Activated CD8-positive, alpha-beta memory T cell treated with anti-CD3 and anti-CD28 coated beads, Interleukin-2, amount 50 U/mL, for 4 hours (primary cell): Measurements from ENCODE around the gene NRG2.

ENCODE experiments used
- DNase-seq: peaks from one replicate; pipeline ENCODE4 v3.0.0-alpha.2; 2020

The NRG2 gene

GRCh38 chr5:139806726-139807646, 236.1 kb downstream of the NRG2 start:
- no peak for DNase-seq

- no peak for DNase-seq
These were observed 237.0 kb downstream of the NRG2 start for GRCh38 chr5:139806111-139806510.

GRCh38 chr5:139805545-139805944, 237.6 kb downstream of the NRG2 start:
- no peak for DNase-seq

GRCh38 chr5:139804800-139805397, 238.2 kb downstream of the NRG2 start:
- no peak for DNase-seq

GRCh38 chr5:139803978-139804377, 239.1 kb downstream of the NRG2 start:
- DNase-seq = no peak

DNA sequence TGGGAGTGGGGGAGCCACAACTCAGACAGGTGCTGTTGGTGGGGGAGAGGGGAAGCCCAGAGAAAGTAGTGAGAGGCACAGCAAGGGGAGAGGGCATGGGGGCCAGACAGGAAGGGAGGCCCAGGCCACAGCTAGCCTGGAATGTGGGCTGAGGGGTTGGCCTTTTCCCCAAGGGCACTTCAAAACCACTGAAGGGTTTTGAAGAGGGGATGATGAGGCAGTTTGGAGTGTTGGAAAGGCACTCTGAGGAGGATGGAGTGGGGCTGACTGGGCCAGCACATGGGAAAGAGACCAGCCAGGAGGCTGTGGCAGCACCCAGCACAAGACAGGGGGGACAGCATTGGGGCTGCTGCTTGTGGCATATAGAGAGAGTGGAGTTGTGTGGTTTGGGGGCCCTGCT, 243.7 kb downstream of the NRG2 start:
- DNase-seq = no peak

GRCh38 chr5:139798883-139799282, 244.2 kb downstream of the NRG2 start:
- DNase-seq = no peak

DNA sequence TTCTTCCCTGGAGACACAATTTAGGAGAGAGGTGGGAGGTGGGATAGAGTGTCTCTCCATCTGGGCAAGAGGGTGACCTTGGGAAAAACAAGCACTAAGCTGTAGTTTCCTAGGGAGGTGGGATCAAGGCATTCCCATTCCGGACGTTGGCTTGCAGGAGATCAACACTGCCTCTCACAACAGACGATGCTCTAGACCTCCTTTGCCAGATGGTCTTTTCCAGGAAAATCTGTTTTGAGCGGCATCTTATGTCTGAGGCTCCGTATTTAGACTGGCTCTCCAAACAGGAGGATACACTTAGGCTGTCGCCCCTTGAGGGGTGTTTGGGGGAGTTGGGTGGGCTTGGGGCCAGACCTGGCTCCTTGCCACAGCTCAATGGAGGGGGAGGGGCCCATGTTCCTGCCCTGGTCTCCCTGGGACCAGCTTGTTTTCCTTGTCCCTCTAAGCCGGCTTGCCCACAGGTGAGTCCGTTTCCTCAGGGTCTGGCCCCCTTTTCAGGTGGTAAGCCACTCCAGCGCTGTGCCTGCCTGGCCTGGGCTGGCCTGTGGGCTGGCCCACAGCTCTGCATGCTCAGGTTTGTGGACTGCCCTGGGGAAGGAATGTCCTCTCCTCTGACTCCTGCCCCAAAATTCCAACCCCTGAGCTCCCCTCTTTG, 245.1 kb downstream of the NRG2 start:
- no peak for DNase-seq

- no peak for DNase-seq
These were observed 245.8 kb downstream of the NRG2 start for GRCh38 chr5:139797335-139797734.
